Endodermal cell (in vitro differentiated cells): ENCODE measurements around the gene ZFP92. TPM values are rescaled to one million over a fixed set of nuclear protein-coding genes. Genes with fewer than 3 reads are reported as not detected.

Experiments used
- DNase-seq: peaks from one replicate; pipeline ENCODE4 v3.0.0-alpha.2; 2017
- H3K27ac ChIP-seq: 2 replicates; pipeline ENCODE4 v1.5.1; 2013; ENCODE audit warnings: mild to moderate bottlenecking, low read depth, low read length, moderate library complexity
- H3K27me3 ChIP-seq: 2 replicates; pipeline ENCODE4 v1.6.1; 2013; ENCODE audit warnings: mild to moderate bottlenecking, low read length, moderate library complexity; ENCODE audit not compliant: insufficient read depth, control insufficient read depth, poor library complexity, severe bottlenecking
- H3K36me3 ChIP-seq: 2 replicates; pipeline ENCODE4 v1.7.0; 2013; ENCODE audit warnings: mild to moderate bottlenecking, low read length, moderate library complexity; ENCODE audit not compliant: control insufficient read depth, insufficient read depth
- H3K4me1 ChIP-seq: one replicate; pipeline ENCODE4 v1.7.0; 2013; ENCODE audit warnings: low read length; ENCODE audit not compliant: control insufficient read depth, insufficient read depth
- H3K4me3 ChIP-seq: 2 replicates; pipeline ENCODE4 v1.5.1; 2013; ENCODE audit warnings: mild to moderate bottlenecking, low read length, moderate library complexity
- H3K9ac ChIP-seq: 2 replicates; pipeline ENCODE4 v1.6.1; 2013; ENCODE audit warnings: mild to moderate bottlenecking, low read length, moderate library complexity; ENCODE audit not compliant: poor library complexity, severe bottlenecking; ENCODE audit errors: extremely low read depth
- H3K9me3 ChIP-seq: 2 replicates; pipeline ENCODE4 v1.6.1; 2013; ENCODE audit warnings: mild to moderate bottlenecking, low read length, moderate library complexity; ENCODE audit not compliant: control insufficient read depth
- H3K27ac Mint-ChIP-seq: 2 replicates; pipeline ENCODE4 v1.8.0; 2020; ENCODE audit warnings: mixed read lengths
- H3K27me3 Mint-ChIP-seq: 2 replicates; pipeline ENCODE4 v1.8.0; 2021; ENCODE audit warnings: mild to moderate bottlenecking, mixed read lengths; ENCODE audit not compliant: insufficient read depth
- H3K36me3 Mint-ChIP-seq: 2 replicates; pipeline ENCODE4 v1.8.0; 2020; ENCODE audit warnings: low read depth, mixed read lengths
- H3K4me1 Mint-ChIP-seq: 2 replicates; pipeline ENCODE4 v1.8.0; 2020; ENCODE audit warnings: mixed read lengths
- H3K4me3 Mint-ChIP-seq: 2 replicates; pipeline ENCODE4 v1.8.0; 2020; ENCODE audit warnings: mild to moderate bottlenecking, moderate library complexity, mixed read lengths
- H3K9me3 Mint-ChIP-seq: 2 replicates; pipeline ENCODE4 v1.8.0; 2020; ENCODE audit warnings: mild to moderate bottlenecking, mixed read lengths
- WGBS, 2 experiments: methylation state at CpG; one replicate each; pipeline versions ENCODE4 v1.1.5 to v1.1.7; 2013; ENCODE audit warnings: missing lambda C conversion rate in 2 of 2, mixed read lengths in 1 of 2; ENCODE audit not compliant: insufficient coverage in 1 of 2, insufficient read length in 1 of 2; 5-methylcytosine and 5-hydroxymethylcytosine counted together
- total RNA-seq, 2 donors: library from RNA; stranded (reverse); fragmentation: NEBNext Ultra II Directional in 1 of 2; extraction: Animal tissue kit (Norgen Biotek cat#: 25700) in 1 of 2; gene quantifications; 2 replicates in 1 of 2; 3 replicates in 1 of 2; pipeline ENCODE4 v1.2.1, GENCODE V29; 2021
- TF ChIP-seq, protein P1 (sequence below): fragments of 200-600 bp; sonication (generic); conservative IDR thresholded peaks from 2 replicates; pipeline ENCODE4 v1.5.0; 2021; ENCODE audit warnings: antibody characterized with exemption, mild to moderate bottlenecking

ZFP92 gene
- total RNA-seq, 2 donors from 2014 or later = 0.29 to 0.31 TPM

DNA sequence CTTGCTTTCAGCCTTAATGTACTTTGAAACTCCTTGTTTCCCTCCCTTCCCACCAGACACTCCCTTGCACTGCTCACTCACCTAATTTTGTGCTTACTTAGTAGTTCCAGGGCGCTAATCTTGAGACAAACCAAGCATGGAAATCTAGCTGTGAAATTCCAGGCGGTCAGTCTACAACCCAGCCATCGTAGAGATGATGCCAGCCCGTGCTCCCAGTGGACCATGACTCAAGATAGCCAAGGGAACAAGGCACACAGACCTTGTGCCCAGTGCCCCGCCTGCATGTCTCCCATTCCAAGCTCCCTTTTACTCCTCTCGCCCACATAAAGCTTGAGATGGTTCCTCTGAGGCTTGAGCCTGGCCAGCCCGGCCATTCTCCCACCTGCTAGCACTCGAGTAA, 23.5 kb downstream of the ZFP92 start:
- no peaks in the 10 kb centered on the region for H3K27me3 Mint-ChIP-seq
- TF ChIP-seq, protein P1, sequence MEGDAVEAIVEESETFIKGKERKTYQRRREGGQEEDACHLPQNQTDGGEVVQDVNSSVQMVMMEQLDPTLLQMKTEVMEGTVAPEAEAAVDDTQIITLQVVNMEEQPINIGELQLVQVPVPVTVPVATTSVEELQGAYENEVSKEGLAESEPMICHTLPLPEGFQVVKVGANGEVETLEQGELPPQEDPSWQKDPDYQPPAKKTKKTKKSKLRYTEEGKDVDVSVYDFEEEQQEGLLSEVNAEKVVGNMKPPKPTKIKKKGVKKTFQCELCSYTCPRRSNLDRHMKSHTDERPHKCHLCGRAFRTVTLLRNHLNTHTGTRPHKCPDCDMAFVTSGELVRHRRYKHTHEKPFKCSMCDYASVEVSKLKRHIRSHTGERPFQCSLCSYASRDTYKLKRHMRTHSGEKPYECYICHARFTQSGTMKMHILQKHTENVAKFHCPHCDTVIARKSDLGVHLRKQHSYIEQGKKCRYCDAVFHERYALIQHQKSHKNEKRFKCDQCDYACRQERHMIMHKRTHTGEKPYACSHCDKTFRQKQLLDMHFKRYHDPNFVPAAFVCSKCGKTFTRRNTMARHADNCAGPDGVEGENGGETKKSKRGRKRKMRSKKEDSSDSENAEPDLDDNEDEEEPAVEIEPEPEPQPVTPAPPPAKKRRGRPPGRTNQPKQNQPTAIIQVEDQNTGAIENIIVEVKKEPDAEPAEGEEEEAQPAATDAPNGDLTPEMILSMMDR = no peak
- no peaks in the 10 kb centered on the region for H3K36me3 Mint-ChIP-seq
- H3K27ac Mint-ChIP-seq = no peak overlapping the region
- Histone ChIP-seq H3K27ac (no peak overlapping the region), H3K9ac (no peak overlapping the region), H3K27me3 (no peaks in the 10 kb centered on the region), H3K4me1 (no peaks in the 10 kb centered on the region), H3K9me3 (no peaks in the 10 kb centered on the region), H3K36me3 (no peaks in the 10 kb centered on the region), H3K4me3 (no peak overlapping the region)
- peaks cover 69% of the 10 kb centered on the region for H3K9me3 Mint-ChIP-seq
- no peak for DNase-seq
- WGBS, 2 experiments = 91 to 100% methylated on average over 2 to 8 of the region's 8 CpGs
- no peak overlapping the region for H3K4me3 Mint-ChIP-seq
- H3K4me1 Mint-ChIP-seq = no peaks in the 10 kb centered on the region

DNA sequence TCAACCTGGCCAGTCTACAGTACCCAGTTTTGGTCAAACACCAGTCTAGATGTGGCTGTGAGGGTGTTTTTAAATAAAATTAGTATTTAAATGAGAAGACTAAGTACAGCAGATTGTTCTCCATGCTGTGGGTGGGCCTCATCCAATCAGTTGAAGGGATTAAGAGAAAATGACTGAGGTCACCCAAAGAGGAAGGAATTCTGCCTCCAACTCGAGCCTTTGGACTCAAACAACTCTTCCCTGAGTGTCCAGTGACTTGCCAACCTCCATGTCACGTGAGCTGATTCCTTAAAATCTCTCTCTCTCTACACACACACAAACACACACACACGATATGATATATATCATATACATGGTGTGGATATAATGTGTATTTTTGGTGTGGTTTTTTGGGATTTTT, 24.6 kb downstream of the ZFP92 start:
- no peak overlapping the region for H3K27ac ChIP-seq
- H3K4me3 ChIP-seq = no peak overlapping the region
- Mint-ChIP-seq H3K27ac (no peak overlapping the region), H3K4me1 (no peaks in the 10 kb centered on the region), H3K27me3 (no peaks in the 10 kb centered on the region), H3K36me3 (no peaks in the 10 kb centered on the region), H3K4me3 (no peak overlapping the region), H3K9me3 (peaks cover 73% of the 10 kb centered on the region)
- WGBS, 2 experiments = 80% methylated on average over 1 of the region's 3 CpGs; no CpG with 5 or more reads in 1 of the 2 experiments
- no peak for DNase-seq
- no peaks in the 10 kb centered on the region for H3K4me1 ChIP-seq
- TF ChIP-seq, protein P1 = no peak
- no peak overlapping the region for H3K9ac ChIP-seq
- no peaks in the 10 kb centered on the region for H3K36me3 ChIP-seq
- no peaks in the 10 kb centered on the region for H3K9me3 ChIP-seq
- no peaks in the 10 kb centered on the region for H3K27me3 ChIP-seq

- DNase-seq = no peak
- Mint-ChIP-seq H3K27me3 (no peaks in the 10 kb centered on the region), H3K36me3 (no peaks in the 10 kb centered on the region), H3K4me3 (no peak overlapping the region), H3K27ac (no peak overlapping the region), H3K9me3 (peaks cover 71% of the 10 kb centered on the region), H3K4me1 (no peaks in the 10 kb centered on the region)
- no peak overlapping the region for H3K4me3 ChIP-seq
- H3K27me3 ChIP-seq = no peaks in the 10 kb centered on the region
- no peaks in the 10 kb centered on the region for H3K9me3 ChIP-seq
- no peaks in the 10 kb centered on the region for H3K36me3 ChIP-seq
- H3K9ac ChIP-seq = no peak overlapping the region
- TF ChIP-seq, protein P1 = peak; percentile 61
- H3K27ac ChIP-seq = no peak overlapping the region
- WGBS, 2 experiments = 52 to 56% methylated on average over 4 to 8 of the region's 8 CpGs
- no peaks in the 10 kb centered on the region for H3K4me1 ChIP-seq
These were observed 27.3 kb downstream of the ZFP92 start for GRCh38 chrX:153438532-153438931.
